HG02870 (cell line): ENCODE measurements around the gene PNMA8C.

Experiments used
- ATAC-seq: cut with Tn5 transposase; IDR thresholded peaks from one replicate; pipeline ENCODE4 v1.9.1; 2021; ENCODE audit warnings: mild to moderate bottlenecking, moderate library complexity; ENCODE audit not compliant: unreplicated experiment

The PNMA8C gene

GRCh38 chr19:46428239-46429135 is at the start of gene PNMA8C:
Gene PNMA8C (minus strand): TSS chr19:46428936. CDS start chr19:46428359, 577 bp downstream.
- no peak for ATAC-seq

GRCh38 chr19:46475986-46476385 is 47.2 kb upstream of the PNMA8C start:
- no peak for ATAC-seq

- no peak for ATAC-seq
These were observed 45.5 kb upstream of the PNMA8C start for GRCh38 chr19:46474211-46474610.

GRCh38 chr19:46472592-46472991 is 43.9 kb upstream of the PNMA8C start:
- no peak for ATAC-seq

- ATAC-seq, result no peak
These were observed 43.2 kb upstream of the PNMA8C start for GRCh38 chr19:46471811-46472543.

GRCh38 chr19:46471116-46471733 is 42.5 kb upstream of the PNMA8C start, which contains the start of gene PNMA8A:
Gene PNMA8A (minus strand): TSS chr19:46471563. CDS start chr19:46471035, 528 bp downstream.
- ATAC-seq, result no peak

- no peak for ATAC-seq
These were observed 41.6 kb upstream of the PNMA8C start for GRCh38 chr19:46470376-46470775.

GRCh38 chr19:46469541-46470185 is 40.9 kb upstream of the PNMA8C start:
- ATAC-seq, result no peak

- ATAC-seq, result peak; percentile 81
These were observed 37.9 kb upstream of the PNMA8C start for GRCh38 chr19:46466536-46467196.

GRCh38 chr19:46463516-46463915 is 34.8 kb upstream of the PNMA8C start:
- ATAC-seq, result no peak

GRCh38 chr19:46461537-46461936 is 32.8 kb upstream of the PNMA8C start:
- no peak for ATAC-seq

- ATAC-seq, result no peak
These were observed 32.2 kb upstream of the PNMA8C start for GRCh38 chr19:46460981-46461380.

GRCh38 chr19:46460055-46460454 is 31.3 kb upstream of the PNMA8C start:
- no peak for ATAC-seq

GRCh38 chr19:46456930-46457329 is 28.2 kb upstream of the PNMA8C start:
- no peak for ATAC-seq

GRCh38 chr19:46454244-46454643 is 25.5 kb upstream of the PNMA8C start:
- ATAC-seq, result no peak

- ATAC-seq, result no peak
These were observed 24.9 kb upstream of the PNMA8C start for GRCh38 chr19:46453661-46454060.

- ATAC-seq, result no peak
These were observed 23.4 kb upstream of the PNMA8C start for GRCh38 chr19:46452186-46452585.

- no peak for ATAC-seq
These were observed 22.6 kb upstream of the PNMA8C start for GRCh38 chr19:46451352-46451751.

GRCh38 chr19:46450737-46451136 is 22.0 kb upstream of the PNMA8C start:
- no peak for ATAC-seq

- ATAC-seq, result no peak
These were observed 20.5 kb upstream of the PNMA8C start for GRCh38 chr19:46449228-46449627.
